Measurements from ENCODE around the gene PHF23.
A peak's percentile ranks its signal among the peaks of the same experiment; 100 is the strongest.

The PHF23 gene

DNA sequence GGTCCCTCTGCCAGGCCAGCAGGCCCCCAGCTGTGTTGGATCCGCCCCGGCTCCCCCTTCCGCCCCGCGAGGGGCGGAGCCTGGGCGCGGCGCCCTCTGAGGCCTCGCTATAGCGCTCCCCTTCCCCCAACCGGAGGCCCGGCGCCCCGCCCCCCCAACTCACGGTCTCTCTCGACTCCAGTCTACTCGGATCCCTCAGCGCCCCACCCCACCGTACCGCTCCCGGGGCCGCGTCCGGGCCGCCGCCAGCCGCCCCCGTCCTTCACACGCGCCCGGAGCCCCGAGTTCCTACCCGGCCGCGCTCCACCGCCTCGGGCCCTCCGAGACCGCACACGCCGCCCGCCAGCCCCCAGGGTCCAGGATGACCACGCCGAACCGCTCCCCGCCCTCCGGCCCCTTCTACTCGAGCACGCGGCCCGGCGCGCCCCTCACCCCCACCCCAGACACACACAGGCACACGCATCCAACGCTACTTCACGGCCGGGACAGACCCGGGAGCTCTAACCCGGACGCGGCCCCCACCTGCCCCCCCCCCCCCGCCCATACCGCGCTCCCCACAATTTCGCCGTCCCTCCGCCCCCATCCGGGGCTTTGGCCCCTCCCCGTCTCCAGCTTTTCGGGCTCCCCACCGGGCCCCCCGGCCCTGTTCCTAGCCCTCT, 1.4 kb downstream of the PHF23 start:
- peak; percentile 54 for ATAC-seq
- DNase-seq = peak; percentile 92

DNA sequence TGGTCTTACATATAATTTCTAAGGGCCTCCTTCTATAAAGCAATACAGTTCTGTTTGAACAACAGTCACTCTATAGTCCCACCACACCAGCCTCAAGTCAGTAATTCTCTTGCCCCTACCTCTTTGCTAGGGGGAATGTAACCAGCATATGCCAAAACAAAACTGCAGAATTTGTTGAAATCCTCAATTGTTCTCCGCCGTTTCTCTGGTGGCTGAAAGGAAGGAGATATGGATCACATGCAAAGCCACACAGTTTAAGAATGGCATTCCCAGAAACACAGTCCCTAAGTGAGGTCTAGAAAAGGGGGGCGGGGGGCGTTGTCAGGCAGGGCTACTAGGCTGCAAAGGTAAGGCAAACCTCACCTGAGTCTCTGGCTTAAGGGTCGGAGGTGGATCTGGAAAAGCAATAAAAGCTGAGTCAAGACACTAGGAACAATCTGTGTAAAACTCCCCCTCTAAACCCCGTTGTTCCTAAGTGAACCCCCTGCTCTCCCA, 1.9 kb downstream of the PHF23 start:
- DNase-seq (no peak), ATAC-seq (no peak)

DNA sequence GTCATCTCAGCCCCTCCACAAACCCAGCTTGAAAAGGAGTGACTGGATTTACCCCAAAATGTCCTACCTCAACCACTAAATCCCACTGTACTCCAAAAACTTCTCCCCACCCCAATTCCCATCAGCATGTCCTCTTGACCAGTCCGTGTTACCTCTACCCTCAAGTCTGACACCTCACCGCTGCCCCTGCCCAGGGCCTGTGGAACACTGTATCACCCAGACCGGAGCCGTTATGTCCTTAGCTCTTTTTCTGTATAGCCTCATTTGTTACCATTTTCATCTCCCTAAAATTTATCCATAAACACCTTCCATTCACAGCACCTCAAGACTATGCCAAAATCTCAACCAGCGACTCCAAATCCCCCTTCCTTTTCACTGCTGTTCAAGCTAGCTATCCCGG, 2.4 kb downstream of the PHF23 start:
- DNase-seq = no peak
- no peak for ATAC-seq

DNA sequence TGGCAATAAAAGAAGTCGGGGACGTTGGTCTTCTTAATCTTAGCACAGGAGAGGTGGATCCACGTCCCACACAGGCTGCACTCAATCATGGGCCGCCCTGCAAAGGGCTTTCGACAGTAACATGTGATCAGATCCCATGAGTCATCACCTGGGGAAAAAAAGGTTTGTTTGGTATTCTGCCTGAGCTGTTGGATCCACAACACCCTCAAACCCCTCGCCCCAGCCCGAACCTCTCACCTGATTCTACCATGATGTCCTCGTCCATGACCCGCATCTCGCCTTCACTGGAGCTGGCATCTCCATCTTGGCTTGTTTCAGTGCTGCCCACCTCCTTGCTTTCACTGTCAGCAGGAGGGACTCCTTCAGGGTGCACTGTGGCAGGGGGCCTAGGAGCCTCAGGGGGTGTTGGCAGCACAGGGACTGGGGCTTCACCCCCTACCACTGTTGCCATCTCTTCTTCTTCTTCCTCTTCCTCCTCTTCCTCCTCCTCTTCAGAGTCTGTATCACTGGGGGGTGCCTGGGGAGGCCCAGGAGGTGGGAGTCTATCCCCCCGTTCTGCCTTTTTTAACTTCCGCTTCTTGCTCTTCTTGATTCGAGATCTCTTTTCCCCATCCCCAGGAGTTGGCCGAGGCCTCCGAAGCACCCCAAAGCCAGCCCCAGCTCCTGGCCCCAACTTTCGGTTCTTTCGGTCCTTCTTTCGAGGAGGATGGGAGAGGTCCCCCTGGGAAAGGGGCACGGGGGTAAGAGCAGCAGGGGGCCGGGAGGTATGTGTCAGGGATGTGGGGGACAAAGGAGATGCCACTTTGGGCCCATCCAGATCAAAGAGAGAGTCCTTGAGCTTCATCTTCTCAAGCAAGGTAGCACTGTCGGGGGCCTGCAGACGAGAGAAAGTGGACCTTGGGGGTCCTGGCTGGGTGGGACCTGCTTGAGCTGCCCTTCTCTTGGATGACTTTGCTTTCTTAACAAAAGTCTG, 3.3 kb downstream of the PHF23 start:
- no peak for ATAC-seq
- no peak for DNase-seq

DNA sequence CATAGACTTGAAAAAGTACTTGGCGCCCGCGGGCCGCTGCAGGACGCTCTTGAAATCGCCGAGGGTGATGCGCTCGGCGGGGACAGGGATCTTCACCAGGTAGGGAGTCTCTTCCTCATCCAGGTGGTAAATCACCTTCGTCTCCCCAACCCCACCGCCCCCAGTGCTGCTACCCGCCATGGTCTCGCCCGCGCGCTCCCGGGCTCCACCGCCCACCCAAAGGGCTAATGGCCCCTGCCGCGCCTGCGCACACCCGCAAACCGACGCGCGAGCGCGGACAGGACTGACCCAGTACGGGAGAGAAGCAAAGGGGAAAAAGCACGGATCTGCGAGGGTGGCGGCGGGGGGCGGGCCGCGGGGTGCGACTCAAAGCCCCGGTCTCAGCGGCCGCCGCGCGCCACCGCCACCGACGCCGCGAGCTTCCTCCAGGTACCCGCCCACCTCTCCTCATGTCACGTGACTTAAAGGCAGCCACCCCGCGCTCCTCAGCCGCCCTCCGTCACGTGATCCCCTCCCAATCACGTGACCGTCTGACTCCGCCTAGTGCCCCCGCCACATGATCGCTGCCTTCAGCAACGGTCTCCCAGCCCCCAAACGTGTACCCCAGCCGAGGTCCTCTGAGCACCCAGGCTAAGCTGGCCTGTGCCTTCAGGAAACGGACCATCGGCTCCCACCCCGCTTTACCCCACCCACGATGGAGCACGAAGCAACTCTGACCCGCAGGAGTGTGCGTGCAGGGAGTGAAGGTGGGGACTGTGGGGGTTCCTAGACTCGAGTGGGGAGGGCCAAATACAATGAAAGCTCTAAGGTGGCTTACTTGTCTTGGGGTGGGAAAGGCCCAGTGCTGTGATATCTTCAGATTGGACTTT, 4.9 kb downstream of the PHF23 start, which contains the start of gene DVL2:
TSS of gene DVL2 (minus strand) at position 435 of the 869 bp plus-strand sequence. CDS start at position 180, 255 bp downstream.
- DNase-seq = peak; percentile 96
- peak; percentile 40 for ATAC-seq

DNA sequence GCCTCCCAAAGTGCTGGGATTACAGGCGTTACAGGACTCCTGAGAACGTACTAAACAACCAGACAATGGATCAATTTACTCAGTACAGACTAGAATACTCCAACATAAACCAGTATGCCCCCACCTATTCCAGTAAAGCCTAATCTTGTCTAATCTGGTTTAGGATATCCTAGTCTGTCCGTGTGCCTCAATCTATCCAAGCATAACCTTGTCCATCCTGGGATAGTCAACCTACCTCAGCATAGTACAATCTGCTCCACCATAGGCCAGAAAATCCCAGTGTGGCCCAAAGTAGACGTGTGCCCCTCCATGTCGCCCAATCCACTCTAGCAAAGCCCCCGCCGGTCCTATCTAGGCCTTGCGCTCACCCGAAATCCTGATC, 5.6 kb downstream of the PHF23 start:
- ATAC-seq (peak; percentile 1), DNase-seq (no peak)

DNA sequence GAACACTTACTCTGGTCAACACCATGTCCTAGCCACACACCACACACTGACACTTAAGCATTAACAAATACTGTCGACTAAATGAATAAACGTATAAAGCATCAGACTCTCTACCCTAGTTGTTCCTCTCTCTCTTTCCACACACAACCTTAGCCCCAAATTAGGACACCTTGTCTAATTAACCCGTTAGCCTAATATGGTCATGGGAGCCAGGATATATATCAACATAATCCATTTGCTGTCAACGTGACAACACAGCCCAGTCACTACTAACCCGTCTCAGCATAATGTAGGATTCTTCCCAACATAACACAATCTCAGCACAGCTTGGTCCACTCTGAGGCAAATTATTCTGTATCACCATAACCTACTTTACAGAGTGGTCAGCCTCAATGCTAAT, 7.1 kb downstream of the PHF23 start:
- DNase-seq (no peak), ATAC-seq (no peak)

DNA sequence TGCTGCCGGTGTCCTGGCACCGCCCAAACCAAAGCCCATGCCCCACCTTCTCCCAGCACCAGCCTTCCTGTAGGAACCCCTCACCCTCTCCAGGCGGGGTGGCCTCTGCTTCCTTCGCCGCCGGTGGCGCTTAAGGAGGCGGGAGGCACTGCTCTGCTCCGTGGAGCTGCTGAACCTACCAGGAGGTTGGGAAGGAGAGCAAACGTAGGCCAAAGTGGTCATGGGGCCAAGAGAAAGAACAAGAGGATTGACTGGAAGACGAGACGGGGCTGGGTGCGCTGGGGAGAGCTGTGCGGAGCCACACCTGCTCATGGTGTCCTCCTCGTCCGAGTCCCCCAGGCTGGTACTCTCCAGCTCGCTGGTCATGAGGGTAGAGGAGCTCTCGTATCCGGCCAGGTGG, 9.8 kb downstream of the PHF23 start:
- no peak for DNase-seq
- ATAC-seq = no peak

DNA sequence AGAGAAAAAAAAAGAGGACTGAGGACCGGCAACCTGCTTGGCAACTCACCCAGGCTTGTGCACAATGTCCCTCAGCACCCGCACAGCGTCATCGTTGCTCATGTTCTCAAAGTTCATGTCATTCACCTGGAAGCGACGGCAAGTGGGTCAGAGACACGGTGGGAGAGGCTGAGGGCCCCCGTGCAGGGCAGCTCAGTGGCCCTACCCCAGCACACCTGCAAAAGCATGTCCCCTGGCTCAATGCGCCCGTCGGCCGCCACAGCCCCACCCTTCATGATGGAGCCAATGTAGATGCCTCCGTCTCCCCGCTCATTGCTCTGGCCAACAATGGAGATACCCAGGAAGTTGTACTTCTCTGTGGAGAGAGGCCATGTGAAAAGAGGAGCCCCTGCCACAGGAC, 10.3 kb downstream of the PHF23 start:
- no peak for DNase-seq
- ATAC-seq = no peak

DNA sequence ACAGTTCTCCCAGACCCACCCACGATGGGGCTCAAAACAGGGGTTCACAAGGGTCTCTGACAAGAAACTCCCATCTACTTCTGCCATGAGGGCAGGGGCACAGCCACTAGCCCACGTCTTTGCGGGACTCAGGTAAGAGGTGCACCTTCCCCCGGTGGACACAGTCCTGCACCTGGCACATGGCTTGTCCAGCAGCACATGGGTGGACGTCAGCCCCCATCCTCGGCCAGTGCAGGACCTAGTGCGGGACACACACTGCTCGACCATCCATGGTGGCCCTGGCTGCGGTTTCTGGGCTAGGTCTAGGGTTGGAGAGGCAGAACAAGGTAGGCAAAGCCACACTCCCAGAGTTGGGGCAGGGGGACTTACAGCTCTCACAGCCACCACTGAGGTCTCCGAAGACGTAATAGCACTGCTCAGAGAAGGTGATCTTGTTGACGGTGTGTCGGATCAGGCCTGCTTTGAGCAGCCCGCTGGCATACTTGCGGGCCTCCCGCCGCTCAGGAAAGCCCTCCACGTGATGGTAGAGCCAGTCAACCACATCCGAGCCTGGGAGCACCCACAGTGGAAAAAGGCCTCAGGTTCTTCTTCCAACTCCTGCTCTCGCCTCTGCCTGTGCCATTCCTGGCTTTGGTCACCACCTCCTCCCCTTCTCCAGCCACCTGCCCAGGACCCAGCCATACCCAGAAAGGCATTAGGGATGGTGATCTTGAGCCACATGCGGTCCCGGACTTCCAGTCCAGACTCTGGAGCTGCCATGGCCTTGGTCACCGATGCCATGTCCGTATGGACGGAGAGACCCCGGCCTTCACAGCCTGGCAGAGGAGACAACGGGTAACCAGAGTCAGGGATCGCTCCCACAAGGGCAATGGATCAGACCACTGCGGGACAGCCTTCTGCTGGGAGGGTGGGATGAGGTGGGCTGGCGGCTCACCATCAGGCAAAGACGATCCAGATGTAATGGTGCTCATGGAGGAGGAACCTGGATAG, 12.2 kb downstream of the PHF23 start:
- no peak for DNase-seq
- ATAC-seq = no peak

DNA sequence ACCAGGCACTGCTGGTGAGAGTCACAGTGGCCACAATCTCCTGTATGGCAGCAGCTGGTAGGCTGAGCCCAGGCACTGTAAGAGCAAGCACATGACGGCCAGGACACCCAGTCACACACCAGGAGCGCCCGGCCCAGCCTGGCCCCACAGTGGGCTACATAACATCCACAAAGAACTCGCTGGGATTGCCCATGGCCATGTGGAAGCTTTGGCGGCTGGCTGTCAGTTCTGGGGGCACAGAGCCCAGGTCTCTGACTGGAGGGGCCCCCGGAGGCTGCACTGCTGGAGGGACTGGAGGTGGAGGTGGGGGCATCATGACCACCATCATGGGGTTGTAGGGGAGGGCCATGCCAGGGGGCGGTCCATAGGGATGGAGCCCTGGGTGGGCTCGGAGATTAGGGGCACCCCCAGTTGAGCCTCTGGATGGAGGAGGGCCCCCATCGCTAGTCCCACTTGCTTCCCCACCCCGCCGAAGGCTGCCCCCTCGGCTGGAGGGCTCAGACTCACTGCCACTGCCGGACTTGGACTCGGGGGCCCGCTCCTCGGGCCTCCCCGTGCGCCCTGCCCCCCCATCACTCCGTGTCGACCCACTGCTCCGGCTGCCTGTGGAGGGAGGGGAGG, 13.4 kb downstream of the PHF23 start:
- no peak for ATAC-seq
- DNase-seq = no peak

DNA sequence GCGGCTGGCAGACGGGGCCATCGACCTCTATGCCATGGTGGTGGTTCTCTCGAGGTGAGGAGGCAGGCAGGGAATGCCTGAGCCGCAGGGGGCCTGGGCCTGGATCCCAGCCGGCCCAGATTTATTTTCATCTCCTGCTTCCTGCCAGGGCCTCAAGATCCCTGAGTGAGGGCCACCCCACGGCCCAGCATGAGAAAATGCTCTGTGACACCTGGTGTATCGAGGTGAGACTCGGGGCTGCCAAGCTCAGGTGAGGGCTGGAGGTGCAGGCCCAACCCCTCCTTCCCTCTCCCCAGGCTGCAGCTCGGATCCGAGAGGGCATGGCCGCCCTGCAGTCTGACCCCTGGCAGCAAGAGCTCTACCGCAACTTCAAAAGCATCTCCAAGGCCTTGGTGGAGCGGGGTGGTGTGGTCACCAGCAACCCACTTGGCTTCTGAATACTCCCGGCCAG, 14.6 kb downstream of the PHF23 start:
- DNase-seq = no peak
- no peak for ATAC-seq

DNA sequence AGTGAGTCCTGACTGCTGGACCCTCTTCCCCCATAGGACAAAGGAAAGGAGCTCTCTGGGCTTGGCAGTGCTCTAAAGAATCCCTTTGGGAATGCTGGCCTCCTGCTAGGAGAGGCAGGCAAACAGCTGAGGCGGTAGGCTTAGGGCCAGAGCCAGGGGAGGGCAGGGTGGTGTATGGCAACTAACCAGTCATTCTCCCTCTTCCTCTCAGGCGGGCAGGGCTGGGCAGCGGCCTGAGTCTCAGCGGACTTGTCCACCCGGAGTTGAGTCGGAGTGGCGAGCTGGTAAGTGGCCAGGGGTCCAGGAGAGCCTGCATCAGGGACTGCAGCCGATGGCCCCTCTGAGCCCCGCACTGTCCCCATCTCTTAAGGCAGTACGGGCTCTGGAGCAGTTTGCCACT, 15.1 kb downstream of the PHF23 start:
- ATAC-seq (no peak), DNase-seq (no peak)

DNA sequence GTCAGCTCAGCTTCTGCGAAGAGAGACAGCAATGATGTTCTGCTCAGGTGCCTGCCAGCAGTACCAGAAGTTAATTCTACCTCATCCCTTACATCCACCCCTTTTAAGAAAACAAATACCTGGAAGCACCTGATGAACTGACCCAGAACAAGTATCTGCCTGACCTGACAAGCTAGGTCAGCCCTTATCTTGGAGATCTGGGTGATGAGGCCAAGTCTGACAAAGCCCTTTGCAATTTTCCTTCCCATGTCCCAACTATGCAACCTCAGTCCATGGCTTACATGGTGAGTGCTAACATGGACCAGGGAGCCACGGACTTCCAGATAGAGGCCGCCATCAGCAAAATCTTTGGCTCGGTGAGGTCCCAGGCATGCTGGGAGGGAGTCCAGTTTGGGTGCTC, 15.9 kb downstream of the PHF23 start:
- ATAC-seq = no peak
- no peak for DNase-seq

DNA sequence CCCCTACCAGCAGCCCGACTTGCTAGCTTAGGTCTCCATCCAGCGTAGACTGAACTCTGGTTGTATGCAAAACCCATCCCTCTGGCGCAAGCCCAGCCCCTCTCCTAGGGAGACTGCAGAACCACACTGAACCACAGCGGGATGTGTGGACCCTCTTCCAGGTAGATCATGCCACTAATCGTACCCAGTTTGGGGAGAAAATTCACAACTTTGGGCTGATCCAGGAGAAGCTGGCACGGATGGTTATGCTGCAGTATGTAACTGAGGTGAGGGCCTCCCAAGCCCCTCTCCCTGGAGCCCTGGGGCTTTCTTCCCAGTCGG, 16.3 kb downstream of the PHF23 start:
- DNase-seq = no peak
- no peak for ATAC-seq

DNA sequence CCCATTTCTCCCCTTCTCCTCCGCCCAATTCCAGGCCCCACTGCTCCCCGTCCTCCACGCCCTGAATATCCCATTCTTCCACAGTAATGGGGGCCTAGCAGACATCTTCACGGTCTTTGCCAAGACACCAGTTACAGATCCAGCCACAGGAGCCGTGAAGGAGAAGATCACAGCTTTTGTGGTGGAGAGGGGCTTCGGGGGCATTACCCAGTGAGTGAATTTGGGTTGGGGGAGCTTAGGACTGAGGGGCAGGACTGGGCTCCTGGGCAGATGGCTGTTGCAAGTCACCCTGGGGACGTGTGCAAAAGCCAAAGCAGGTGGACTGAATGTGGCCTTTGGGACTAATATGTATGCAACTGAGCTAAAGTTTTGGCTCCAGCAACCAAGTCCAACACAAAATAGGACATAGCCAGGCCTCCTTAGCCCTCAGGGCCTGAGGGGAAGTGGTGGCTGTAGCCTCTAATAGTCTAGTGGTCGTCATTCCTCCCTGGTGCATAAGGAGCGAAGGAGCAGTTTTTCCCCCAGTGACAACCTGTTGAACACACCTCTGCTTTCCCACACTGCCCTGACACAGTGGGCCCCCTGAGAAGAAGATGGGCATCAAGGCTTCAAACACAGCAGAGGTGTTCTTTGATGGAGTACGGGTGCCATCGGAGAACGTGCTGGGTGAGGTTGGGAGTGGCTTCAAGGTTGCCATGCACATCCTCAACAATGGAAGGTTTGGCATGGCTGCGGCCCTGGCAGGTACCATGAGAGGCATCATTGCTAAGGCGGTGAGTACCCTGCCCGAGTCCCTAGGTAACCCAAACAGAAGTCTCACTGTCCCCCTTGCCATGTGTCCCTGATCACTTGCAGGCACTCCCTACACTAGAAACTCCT, 16.9 kb downstream of the PHF23 start:
- DNase-seq (no peak), ATAC-seq (no peak)

DNA sequence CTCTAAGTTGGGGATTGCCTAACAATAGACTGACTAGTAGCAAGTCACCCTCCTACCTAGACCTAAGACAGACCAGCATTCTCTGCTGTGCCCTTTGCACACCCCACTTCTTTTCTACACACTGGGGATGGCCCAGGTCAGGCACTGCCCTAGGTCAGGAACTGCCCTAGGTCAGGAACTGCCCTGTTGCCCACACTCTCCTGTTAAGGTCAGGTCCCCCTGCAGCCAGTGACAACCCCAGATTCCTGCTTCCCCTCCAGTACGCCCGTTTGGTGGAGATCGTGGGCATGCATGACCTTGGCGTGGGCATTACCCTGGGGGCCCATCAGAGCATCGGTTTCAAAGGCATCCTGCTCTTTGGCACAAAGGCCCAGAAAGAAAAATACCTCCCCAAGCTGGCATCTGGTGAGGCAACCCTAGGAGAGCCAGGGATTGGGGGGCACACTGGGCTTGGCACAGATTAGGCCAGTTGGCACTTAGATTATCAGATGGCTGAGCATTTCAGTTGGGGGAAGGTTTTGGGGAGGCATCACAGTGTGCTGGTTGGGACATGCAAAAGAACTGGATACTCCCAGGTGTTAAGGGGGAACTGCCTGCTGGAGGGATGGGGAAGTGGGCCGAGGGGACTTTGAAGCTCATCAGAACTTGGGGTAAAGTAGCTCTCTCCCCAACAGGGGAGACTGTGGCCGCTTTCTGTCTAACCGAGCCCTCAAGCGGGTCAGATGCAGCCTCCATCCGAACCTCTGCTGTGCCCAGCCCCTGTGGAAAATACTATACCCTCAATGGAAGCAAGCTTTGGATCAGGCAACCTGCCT, 17.8 kb downstream of the PHF23 start:
- DNase-seq (no peak), ATAC-seq (no peak)

DNA sequence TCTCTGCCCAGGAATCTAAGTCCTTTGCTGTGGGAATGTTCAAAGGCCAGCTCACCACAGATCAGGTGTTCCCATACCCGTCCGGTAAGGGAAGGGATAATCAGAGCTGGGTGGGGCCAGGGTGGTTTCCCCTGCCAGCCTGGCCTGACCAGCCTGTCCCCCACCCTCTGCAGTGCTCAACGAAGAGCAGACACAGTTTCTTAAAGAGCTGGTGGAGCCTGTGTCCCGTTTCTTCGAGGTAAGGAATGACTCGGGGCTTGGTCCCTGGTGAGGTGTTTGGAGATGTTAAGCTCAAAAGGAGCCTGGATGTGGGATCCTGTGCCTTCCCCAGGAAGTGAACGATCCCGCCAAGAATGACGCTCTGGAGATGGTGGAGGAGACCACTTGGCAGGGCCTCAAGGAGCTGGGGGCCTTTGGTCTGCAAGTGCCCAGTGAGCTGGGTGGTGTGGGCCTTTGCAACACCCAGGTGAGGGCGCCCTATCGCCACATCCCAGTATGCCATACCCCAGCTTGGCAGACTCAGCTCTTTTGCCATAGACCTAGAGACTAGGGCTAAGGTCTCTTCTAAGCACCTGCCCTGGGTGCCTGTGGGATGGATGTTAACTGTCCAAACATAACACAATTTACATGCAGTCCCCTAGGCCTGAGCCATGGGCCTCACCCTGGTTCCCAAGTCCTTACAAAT, 18.5 kb downstream of the PHF23 start:
- ATAC-seq = peak; percentile 37
- DNase-seq = peak; percentile 69
